ENCODE measurements around the gene C5orf15.

C5orf15 gene

GRCh38 chr5:133995883-133996563 is 27.6 kb upstream of the C5orf15 start:
- Histone ChIP-seq H3K27me3 (replicated peaks; ENCODE audit: control insufficient read depth, insufficient read depth, low read length) (no peaks in the 10 kb centered on the region), H3K36me3 (ENCODE audit: control insufficient read depth, insufficient read depth, low read length) (peaks cover 10% of the 10 kb centered on the region), H3K4me3 (replicated peaks; ENCODE audit: low read depth, low read length) (no peak overlapping the region)
- DNase-seq (ENCODE audit: extremely low read depth, insufficient read length), result no peak
- TF ChIP-seq, protein P1, sequence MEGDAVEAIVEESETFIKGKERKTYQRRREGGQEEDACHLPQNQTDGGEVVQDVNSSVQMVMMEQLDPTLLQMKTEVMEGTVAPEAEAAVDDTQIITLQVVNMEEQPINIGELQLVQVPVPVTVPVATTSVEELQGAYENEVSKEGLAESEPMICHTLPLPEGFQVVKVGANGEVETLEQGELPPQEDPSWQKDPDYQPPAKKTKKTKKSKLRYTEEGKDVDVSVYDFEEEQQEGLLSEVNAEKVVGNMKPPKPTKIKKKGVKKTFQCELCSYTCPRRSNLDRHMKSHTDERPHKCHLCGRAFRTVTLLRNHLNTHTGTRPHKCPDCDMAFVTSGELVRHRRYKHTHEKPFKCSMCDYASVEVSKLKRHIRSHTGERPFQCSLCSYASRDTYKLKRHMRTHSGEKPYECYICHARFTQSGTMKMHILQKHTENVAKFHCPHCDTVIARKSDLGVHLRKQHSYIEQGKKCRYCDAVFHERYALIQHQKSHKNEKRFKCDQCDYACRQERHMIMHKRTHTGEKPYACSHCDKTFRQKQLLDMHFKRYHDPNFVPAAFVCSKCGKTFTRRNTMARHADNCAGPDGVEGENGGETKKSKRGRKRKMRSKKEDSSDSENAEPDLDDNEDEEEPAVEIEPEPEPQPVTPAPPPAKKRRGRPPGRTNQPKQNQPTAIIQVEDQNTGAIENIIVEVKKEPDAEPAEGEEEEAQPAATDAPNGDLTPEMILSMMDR (IDR thresholded peaks at IDR 0.05; ENCODE audit: insufficient read depth, low read length, poor library complexity, severe bottlenecking), result no peak

- TF ChIP-seq, protein P1 (IDR thresholded peaks at IDR 0.05; ENCODE audit: insufficient read depth, low read length, poor library complexity, severe bottlenecking), result no peak
- Histone ChIP-seq H3K4me3 (replicated peaks; ENCODE audit: low read depth, low read length) (no peak overlapping the region), H3K36me3 (ENCODE audit: control insufficient read depth, insufficient read depth, low read length) (peaks cover 14% of the 10 kb centered on the region), H3K27me3 (replicated peaks; ENCODE audit: control insufficient read depth, insufficient read depth, low read length) (no peaks in the 10 kb centered on the region)
- no peak for DNase-seq (ENCODE audit: extremely low read depth, insufficient read length)
These were observed 26.9 kb upstream of the C5orf15 start for GRCh38 chr5:133995341-133995740.

DNA sequence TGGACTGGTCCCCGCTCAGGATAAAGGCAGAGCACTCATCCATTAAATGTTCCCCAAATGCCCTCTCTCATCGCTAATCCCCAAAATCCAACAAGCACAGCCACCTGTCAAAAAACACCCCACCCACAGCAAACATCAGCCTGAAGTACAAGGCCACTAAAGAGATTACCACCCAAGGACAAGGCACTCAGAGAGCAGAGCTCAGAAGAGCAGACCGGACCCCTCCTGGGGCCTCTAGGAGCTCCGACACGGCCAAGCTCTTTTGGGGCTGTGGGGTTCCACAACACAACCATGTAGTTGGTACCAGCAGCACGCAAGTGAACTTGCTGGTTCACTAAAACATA is 26.5 kb upstream of the C5orf15 start:
- H3K36me3 ChIP-seq (ENCODE audit: control insufficient read depth, insufficient read depth, low read length), result peaks cover 16% of the 10 kb centered on the region

DNA sequence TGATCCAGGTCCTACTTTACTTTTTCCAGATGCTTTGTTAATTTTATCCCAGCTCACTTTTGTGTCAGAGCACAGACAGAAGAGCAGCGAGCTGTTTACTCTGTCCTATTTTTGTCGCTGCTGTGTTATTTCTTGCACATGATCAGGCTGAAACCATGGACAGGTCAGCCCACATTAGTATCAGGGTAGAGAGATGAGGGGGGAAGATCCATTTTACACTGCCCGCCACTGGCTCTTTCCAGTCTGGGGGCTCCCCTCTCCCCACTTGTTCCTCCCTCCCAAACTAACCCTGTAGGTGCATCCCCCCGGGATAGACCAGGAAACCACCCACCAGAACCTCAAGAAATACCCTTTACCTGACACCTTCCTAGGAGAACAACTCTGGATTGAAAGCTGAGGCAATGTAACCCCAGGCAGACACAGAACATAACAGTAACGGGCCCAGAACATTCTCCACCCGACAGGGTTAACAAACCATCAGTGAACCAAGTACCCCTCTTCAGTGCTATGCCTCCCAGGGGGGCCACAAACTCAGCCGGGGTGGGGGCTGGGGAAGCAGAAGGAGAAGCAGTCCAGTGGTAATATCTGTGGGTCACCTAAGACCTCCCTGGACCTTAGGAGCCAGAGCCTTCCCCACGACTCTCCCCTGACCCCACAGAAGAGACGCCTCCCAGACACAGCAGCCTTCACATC is 26.0 kb upstream of the C5orf15 start:
- TF ChIP-seq, protein P1 (IDR thresholded peaks at IDR 0.05; ENCODE audit: insufficient read depth, low read length, poor library complexity, severe bottlenecking), result no peak
- H3K36me3 ChIP-seq (ENCODE audit: control insufficient read depth, insufficient read depth, low read length), result peaks cover 15% of the 10 kb centered on the region
- DNase-seq (ENCODE audit: extremely low read depth, insufficient read length), result no peak
- no peaks in the 10 kb centered on the region for H3K27me3 ChIP-seq (replicated peaks; ENCODE audit: control insufficient read depth, insufficient read depth, low read length)
- H3K4me3 ChIP-seq (replicated peaks; ENCODE audit: low read depth, low read length), result no peak overlapping the region

More for the DNA sequence above, 26.5 kb upstream of the C5orf15 start:
- DNase-seq (ENCODE audit: extremely low read depth, insufficient read length), result no peak
- H3K4me3 ChIP-seq (replicated peaks; ENCODE audit: low read depth, low read length), result no peak overlapping the region
- no peaks in the 10 kb centered on the region for H3K27me3 ChIP-seq (replicated peaks; ENCODE audit: control insufficient read depth, insufficient read depth, low read length)
- TF ChIP-seq, protein P1 (IDR thresholded peaks at IDR 0.05; ENCODE audit: insufficient read depth, low read length, poor library complexity, severe bottlenecking), result no peak

GRCh38 chr5:133993185-133993936 is 24.9 kb upstream of the C5orf15 start:
- Histone ChIP-seq H3K36me3 (ENCODE audit: control insufficient read depth, insufficient read depth, low read length) (peaks cover 18% of the 10 kb centered on the region), H3K4me3 (replicated peaks; ENCODE audit: low read depth, low read length) (no peak overlapping the region), H3K27me3 (replicated peaks; ENCODE audit: control insufficient read depth, insufficient read depth, low read length) (no peaks in the 10 kb centered on the region)
- no peak for DNase-seq (ENCODE audit: extremely low read depth, insufficient read length)
- TF ChIP-seq, protein P1 (IDR thresholded peaks at IDR 0.05; ENCODE audit: insufficient read depth, low read length, poor library complexity, severe bottlenecking), result no peak
